ENCODE measurements around the gene DHRS2. TPM values are rescaled to one million over a fixed set of nuclear protein-coding genes. Genes with fewer than 3 reads are reported as not detected.
"Not testable (repeated sequence)": the region's sequence is repeated elsewhere in the genome, so short reads cannot be mapped to it uniquely, and the experiment has no call there.

Gene DHRS2
- total RNA-seq, 1 donor from 2014 or later: 0.27 TPM

DNA sequence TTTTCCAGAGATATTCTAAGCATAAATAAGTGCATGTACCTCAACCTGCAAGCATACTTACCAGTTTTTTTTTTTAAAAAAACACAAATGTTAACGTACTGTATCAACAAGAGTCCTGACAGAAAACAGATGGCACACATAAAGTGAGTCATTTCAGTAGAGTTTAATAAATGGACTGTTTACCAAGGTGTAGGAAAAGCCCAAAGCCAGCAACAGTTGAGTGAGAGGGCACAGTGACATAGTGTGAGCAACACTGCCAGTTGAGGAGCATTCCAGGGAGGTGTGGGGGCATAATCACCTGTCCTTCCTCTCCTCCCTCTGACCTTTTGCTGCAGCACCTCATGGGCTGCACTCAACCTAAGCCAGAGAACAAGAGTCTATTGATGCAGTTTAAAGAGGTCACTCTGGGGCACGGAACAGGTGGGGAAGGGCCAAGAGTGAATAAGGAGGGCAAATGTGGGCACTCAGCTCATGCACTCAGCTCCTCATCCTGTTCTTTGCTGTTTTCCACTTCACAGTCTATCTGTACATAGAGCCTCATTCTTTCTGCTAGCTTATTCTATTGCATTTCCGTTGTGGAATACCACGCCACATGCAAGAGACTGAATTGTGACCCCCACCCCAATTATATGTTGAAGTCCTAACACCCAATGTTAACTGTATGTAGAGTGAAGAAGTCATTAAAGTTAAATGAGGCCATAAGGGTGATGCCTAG, 29.3 kb downstream of the DHRS2 start:
- DNase-seq (ENCODE audit: low spot score): no peak
- intact Hi-C loops (cut with DNase I): no loop called here

DNA sequence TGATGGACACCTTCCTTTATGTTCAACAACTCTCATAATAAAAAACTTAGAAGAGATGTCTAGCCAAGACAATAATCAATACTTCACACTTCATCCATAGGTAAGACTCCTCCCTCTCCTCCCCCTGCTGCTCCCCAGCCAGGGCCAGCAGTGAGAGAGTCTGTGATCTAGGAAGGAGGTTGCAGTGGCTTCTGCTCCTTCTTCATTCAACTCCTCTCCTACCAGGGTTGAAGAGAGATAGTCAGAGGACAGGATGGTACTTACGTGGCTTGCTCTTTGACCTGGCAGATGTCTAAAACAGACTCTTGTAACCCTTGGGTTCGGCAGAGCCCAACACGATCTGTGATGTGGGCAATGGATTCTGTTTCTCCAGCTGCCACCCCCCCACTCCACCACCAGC, 31.0 kb downstream of the DHRS2 start:
- intact Hi-C loops (cut with DNase I): no loop called here
- no peak for DNase-seq (ENCODE audit: low spot score)

DNA sequence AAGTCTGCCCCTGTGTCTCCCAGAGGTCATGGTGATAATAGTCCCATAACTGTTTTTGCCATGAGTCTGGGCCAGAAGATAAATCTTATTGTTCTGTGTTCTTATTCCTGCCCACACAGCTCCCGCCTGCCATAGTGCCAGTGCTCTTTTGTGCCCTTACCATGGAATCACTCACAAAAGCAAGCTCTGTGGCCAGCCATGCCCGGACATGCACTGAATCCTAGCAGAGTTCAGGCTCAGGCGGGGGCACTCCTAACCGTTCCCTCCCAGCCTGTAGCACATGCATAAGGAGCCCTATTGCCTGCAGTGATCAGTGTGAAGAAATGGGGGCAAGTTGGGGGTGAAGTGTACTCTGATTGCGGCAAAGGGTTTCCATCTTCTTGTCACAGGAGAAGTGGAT, 33.3 kb downstream of the DHRS2 start:
- no peak for DNase-seq (ENCODE audit: low spot score)
- intact Hi-C loops (cut with DNase I): no loop called here

DNA sequence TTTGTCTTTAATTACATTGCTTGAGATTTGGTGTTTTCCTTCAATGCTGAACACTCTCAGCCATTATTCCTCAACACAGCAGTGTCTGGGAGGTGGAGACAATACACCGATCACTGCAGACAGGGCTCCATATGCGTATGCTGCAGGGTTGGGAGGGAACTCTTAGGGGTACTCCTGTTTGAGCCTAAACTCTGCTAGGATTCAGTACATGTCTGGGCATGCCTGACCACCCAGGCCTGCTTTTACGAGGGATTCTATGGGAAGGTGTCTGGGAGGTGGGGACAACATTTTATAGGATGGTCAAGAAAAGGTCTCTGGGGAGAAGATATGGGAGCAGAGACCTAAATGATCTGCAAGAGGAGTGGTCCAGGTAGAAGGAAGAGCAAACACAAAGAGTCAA, 34.3 kb downstream of the DHRS2 start:
- intact Hi-C loops (cut with DNase I): no loop called here

DNA sequence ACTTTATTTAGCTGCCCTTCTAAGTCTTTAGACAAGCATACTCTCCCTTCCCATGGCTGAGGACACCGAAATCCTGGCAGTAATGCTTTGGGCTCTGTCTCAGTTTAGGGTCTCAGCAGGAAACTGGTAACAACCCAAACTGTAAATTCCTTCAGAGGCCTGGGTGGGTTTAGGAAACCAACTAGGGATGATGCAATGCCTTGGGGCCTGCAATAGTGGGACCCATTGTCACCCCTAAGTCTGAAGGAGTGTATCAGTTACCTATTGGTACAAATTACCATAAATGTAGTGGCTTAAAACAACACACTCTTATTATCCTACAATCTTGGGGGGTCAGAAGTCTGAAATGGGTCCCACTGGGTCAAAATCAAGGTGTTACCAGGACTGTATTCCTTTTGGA, 36.0 kb downstream of the DHRS2 start:
- intact Hi-C loops (cut with DNase I): no loop called here

More for the DNA sequence above, 34.3 kb downstream of the DHRS2 start:
- DNase-seq (ENCODE audit: low spot score): no peak

DNA sequence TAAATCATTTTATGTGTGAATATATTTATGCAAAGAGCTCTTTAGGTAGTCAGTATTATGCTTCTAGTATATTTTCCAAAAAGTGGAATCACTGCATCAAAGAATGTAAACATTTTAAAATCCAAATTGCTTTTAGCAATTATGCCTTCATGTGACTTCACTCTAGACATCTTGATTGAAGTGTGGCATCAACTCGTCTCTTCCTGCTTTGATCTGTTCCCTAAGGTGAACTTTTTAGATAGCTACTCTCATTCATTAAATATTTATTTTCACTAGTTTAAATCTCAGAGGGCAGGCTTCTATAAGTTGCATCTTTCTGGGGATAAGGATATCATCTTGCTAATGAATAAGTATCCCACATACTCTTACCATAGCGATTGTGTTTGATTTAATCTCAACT, 39.2 kb downstream of the DHRS2 start:
- DNase-seq (ENCODE audit: low spot score): no peak
- intact Hi-C loops (cut with DNase I): no loop called here

More for the DNA sequence above, 36.0 kb downstream of the DHRS2 start:
- DNase-seq (ENCODE audit: low spot score): no peak

DNA sequence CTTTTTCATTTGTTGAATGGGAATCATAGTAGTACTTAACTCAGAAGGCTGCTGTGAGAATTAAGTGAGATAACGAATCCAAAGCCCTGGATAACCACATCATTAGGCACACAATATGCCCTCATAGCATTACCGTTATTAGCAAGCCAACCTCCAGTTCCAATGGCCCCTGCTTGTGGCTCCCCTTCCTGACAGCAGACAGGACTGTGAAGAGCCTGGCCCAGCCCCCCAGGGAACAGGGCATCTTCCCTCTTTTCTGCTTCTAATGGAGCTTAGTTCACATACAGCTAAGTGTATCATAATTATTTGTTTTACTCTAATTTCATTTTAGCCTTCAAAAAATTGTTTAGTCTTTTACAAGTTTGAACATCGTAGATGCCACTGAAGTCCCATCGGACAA, 39.7 kb downstream of the DHRS2 start:
- no peak for DNase-seq (ENCODE audit: low spot score)
- intact Hi-C loops (cut with DNase I): no loop called here

DNA sequence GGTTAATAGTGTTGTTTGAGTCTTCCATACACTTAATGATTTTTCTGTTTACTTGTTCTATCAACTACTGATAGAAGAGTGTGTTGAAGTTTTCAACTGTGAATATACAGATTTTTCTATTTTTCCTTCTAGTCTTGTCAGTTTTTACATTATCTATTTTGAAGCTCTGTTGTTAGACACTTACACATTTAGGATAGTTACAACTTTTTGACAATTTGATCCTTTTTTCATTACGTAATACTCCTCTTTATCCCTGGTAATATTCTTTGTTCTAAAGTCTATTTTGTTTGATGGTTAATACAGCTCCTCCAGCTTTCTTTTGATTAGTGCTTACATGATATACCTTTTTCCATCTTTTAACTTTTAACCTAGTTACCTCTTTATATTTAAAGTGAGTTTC, 45.2 kb downstream of the DHRS2 start:
- DNase-seq (ENCODE audit: low spot score): no peak
- intact Hi-C loops (cut with DNase I): no loop called here

DNA sequence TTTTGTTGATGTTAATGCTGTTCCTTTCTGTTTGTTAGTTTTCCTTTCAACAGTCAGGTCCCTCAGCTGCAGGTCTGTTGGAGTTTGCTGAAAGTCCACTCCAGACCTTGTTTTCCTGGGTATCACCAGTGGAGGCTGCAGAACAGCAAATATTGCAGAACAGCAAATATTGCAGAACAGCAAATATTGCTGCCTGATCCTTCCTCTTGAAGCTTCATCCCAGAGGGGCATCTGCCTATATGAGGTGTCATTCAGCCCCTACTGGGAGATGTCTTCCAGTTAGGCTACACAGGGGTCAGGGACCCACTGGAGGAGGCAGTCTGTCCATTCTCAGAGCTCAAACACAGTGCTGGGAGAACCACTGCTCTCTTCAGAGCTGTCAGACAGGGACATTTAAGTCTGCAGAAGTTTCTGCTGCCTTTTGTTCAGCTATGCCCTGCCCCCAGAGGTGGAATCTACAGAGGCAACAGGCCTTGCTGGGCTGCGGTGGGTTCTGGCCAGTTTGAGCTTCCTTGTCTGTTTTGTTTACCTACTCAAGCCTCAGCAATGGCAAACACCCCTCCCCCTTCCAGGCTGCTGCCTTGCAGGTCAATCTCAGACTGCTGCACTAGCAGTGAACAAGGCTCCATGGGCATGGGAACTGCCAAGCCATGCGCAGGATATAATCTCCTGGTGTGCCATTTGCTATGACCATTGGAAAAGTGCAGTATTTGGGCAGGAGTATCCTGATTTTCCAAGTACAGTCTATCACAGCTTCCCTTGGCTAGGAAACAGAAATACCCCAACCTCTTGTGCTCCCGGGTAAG, 53.7 kb downstream of the DHRS2 start:
- DNase-seq (ENCODE audit: low spot score); intact Hi-C loops (cut with DNase I): not testable (repeated sequence)

DNA sequence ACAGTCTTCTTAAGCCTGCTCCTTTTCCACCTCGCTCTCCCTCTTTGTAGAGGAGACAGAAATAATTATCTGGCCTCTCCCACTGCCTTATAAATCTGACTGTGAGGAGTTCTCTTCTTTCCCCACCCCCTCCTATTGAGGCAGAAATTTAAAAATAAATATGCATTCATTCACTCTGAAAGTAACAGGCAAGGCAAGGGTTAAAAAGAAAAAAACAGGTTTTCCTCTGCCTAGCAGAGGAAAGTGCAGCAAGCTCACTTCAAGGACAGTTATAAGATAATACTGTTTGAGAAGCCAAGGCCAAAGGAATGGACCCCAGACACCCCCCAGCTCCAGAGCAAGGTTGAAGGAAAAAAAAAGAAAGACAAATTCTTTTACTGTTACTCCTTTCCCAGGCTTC, 56.3 kb downstream of the DHRS2 start:
- no peak for DNase-seq (ENCODE audit: low spot score)
- intact Hi-C loops (cut with DNase I): no loop called here

DNA sequence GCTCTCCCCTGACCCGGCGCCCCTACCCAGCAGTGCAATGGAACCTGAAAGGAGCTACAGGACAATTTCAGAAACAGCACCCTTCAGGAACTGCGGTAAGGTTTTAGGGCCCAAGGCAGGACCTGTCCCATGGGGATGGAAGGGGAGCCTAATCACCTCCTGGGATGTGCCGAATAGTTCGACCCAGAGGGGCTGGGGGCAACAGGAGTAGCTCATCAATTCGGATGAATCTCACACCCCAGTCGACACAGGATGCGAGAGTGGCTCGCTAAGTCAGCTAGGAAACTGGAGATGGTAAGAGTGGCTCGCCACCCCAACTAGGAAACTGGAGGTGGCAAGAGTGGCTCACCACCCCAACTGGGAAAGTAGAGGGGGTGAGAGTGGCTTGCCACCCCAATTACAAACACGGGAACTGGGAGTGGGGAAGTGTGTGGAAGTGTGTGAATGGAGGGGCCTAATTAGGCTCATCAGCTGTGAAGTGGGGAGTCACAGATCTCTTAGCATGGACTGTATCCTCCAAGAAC, 57.1 kb downstream of the DHRS2 start:
- no peak for DNase-seq (ENCODE audit: low spot score)

DNA sequence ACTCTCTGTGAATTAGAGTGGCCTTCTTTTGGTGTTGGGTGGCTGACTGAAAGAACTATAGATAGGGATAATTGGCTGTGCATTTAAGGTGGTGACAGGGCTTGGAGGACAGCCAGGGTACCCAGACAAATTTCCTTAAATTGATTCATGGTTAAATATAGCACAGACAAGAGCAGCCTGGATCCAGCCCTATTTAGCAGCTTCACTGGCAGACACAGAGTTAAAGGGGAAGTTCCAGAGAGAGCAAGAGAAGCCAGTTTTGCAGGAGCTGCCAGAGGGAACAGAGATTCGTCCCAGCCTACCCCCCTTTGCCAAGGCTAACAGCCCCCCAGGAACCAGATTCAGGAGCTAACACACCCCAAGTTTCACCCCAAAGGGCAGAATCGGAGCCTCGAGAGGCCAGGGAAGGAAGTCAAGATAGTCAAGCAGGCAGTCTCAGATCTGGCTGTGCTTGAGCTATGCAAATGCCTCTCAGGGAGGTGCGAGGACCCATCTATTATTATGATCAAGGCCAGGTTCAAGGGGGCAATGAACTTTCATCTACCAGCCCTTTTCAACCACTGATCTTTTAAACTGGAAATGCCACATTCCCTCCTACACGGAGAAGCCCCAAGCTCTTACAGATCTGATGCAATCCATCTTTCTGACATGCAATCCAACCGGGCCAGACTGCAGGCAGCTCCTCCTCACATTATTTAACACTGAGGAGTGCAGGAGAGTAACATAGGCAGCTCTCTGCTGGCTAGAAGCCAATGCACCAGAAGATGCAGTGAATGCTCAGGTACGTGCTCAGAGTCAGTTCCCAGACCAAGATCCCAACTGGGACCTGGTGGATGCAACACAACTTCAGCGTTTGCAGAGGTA, 58.2 kb downstream of the DHRS2 start:
- intact Hi-C loops (cut with DNase I): no loop called here
- DNase-seq (ENCODE audit: low spot score): no peak

More for the DNA sequence above, 57.1 kb downstream of the DHRS2 start:
- intact Hi-C loops (cut with DNase I): no loop called here

Other genes starting within 250 kb of the DHRS2 start
- gene MYH6, start 228.1 kb upstream of the DHRS2 start, total RNA-seq: 170 TPM
- gene MYH7, start 200.7 kb upstream of the DHRS2 start, total RNA-seq: 13,582 TPM
- gene NGDN, start 166.7 kb upstream of the DHRS2 start, total RNA-seq: 16.2 TPM
- 1.3 TPM for gene ZFHX2, start 84.6 kb upstream of the DHRS2 start, total RNA-seq
- 17.5 TPM for gene THTPA, start 80.1 kb upstream of the DHRS2 start, total RNA-seq
- gene AP1G2, start 68.6 kb upstream of the DHRS2 start, total RNA-seq: 12.8 TPM
- gene JPH4, start 57.6 kb upstream of the DHRS2 start, total RNA-seq: 0.19 TPM